Tibial nerve (tissue), 4 donors: Measurements from ENCODE around the gene CANT1.

Source experiments
- EP300 ChIP-seq, 2 donors: sonication (generic); formaldehyde crosslinking; IDR thresholded peaks; one replicate each; pipeline ENCODE4 v1.6.1; 2017; ENCODE audit warnings: antibody characterized with exemption in 2 of 2, mild to moderate bottlenecking in 1 of 2
- POLR2A ChIP-seq, 2 donors: fragments of 450-650 bp; IDR thresholded peaks; one replicate each; pipeline ENCODE4 v1.6.1; 2017; ENCODE audit warnings: antibody characterized with exemption in 2 of 2, mild to moderate bottlenecking in 2 of 2, moderate library complexity in 2 of 2
- TF ChIP-seq, protein P1 (sequence below), 5 experiments: fragments of 200-600 bp in 3 of 5; fragments of 450-650 bp in 2 of 5; sonication (generic) in 3 of 5; IDR thresholded peaks; one replicate each; pipeline ENCODE4 v1.5.1; 2016 to 2019; ENCODE audit warnings: antibody characterized with exemption in 5 of 5, mild to moderate bottlenecking in 3 of 5, moderate library complexity in 2 of 5

DNA sequence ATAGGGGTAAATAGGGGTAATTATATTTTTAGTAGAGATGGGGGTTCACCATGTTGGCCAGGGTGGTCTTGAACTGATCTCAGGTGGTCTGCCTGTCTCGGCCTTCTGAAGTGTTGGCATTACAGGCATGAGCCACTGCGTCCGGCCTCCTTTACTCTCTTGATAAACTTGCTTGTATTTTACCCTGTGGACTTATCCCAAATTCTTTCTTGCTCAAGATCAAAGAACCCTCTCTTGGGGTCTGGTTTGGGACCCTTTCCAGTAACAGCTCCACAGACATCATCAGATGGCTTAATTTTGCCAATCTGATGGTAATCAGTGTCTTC is 8.8 kb upstream of the CANT1 start:
- TF ChIP-seq EP300 (IDR thresholded peaks at IDR 0.05) (no peak), POLR2A (IDR thresholded peaks at IDR 0.05) (no peak)
- TF ChIP-seq, protein P1, sequence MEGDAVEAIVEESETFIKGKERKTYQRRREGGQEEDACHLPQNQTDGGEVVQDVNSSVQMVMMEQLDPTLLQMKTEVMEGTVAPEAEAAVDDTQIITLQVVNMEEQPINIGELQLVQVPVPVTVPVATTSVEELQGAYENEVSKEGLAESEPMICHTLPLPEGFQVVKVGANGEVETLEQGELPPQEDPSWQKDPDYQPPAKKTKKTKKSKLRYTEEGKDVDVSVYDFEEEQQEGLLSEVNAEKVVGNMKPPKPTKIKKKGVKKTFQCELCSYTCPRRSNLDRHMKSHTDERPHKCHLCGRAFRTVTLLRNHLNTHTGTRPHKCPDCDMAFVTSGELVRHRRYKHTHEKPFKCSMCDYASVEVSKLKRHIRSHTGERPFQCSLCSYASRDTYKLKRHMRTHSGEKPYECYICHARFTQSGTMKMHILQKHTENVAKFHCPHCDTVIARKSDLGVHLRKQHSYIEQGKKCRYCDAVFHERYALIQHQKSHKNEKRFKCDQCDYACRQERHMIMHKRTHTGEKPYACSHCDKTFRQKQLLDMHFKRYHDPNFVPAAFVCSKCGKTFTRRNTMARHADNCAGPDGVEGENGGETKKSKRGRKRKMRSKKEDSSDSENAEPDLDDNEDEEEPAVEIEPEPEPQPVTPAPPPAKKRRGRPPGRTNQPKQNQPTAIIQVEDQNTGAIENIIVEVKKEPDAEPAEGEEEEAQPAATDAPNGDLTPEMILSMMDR (IDR thresholded peaks at IDR 0.05) = no peak
